GM12878 (cell line): ENCODE measurements around the gene CCDC91.

ENCODE experiments used
- KDM1A ChIP-seq: fragments of 200-600 bp; sonication (generic); IDR thresholded peaks from 2 replicates; pipeline ENCODE4 v1.6.1; 2016; ENCODE audit warnings: borderline replicate concordance
- NRF1 ChIP-seq: conservative IDR thresholded peaks from 2 replicates; pipeline ENCODE4 v1.6.1; 2011; ENCODE audit warnings: mild to moderate bottlenecking, low read depth, low read length, improper control_type of control experiment
- POLR2AphosphoS5 ChIP-seq: IDR thresholded peaks from 2 replicates; pipeline ENCODE4 v1.6.1; 2011; ENCODE audit warnings: mild to moderate bottlenecking, low read length, inconsistent platforms
- RBBP5 ChIP-seq: fragments of 200-600 bp; sonication (generic); conservative IDR thresholded peaks from 2 replicates; pipeline ENCODE4 v1.6.1; 2016
- REST ChIP-seq: IDR thresholded peaks from 2 replicates; pipeline ENCODE4 v1.6.1; 2012; ENCODE audit warnings: mild to moderate bottlenecking, low read depth, low read length
- STAT3 ChIP-seq: IDR thresholded peaks from 2 replicates; pipeline ENCODE4 v1.6.1; 2011; ENCODE audit warnings: low read depth, low read length, improper control_type of control experiment
- SUPT20H ChIP-seq: IDR thresholded peaks from 2 replicates; pipeline ENCODE4 v1.6.1; 2011; ENCODE audit warnings: low read depth, mild to moderate bottlenecking, low read length, moderate library complexity, borderline replicate concordance; ENCODE audit not compliant: control insufficient read depth
- TAF1 ChIP-seq: IDR thresholded peaks from 2 replicates; pipeline ENCODE4 v1.6.1; 2011; ENCODE audit warnings: mild to moderate bottlenecking, low read depth, low read length, borderline replicate concordance
- TCF7 ChIP-seq: IDR thresholded peaks from 2 replicates; pipeline ENCODE4 v1.6.1; 2014; ENCODE audit warnings: antibody characterized with exemption, borderline replicate concordance
- YY1 ChIP-seq: IDR thresholded peaks from 2 replicates; pipeline ENCODE4 v1.6.1; 2011; ENCODE audit warnings: low read depth, mild to moderate bottlenecking, low read length
- ZBTB40 ChIP-seq: fragments of 450-650 bp; IDR thresholded peaks from 2 replicates; pipeline ENCODE4 v1.6.1; 2016; ENCODE audit warnings: mild to moderate bottlenecking, moderate library complexity, borderline replicate concordance
- TF ChIP-seq, protein P1 (sequence below): IDR thresholded peaks from 2 replicates; pipeline ENCODE4 v1.6.1; 2012; ENCODE audit warnings: low read length, inconsistent platforms
- TF ChIP-seq, protein P2 (sequence below), 3 experiments: IDR thresholded peaks in 2 of 3; conservative IDR thresholded peaks in 1 of 3; 2 replicates each; pipeline ENCODE4 v1.5.1; 2011; ENCODE audit warnings: low read depth in 3 of 3, low read length in 3 of 3, mild to moderate bottlenecking in 3 of 3, control low read depth in 2 of 3, moderate library complexity in 2 of 3, inconsistent platforms in 1 of 3, mixed read lengths in 1 of 3; ENCODE audit not compliant: control insufficient read depth in 2 of 3, insufficient read depth in 1 of 3; ENCODE audit errors: extremely low read depth in 1 of 3

GRCh38 chr12:28340261-28341045 lies 150.2 kb downstream of the CCDC91 start:
- no peak for TF ChIP-seq KDM1A
- no peak for TF ChIP-seq STAT3
- TF ChIP-seq, protein P1, sequence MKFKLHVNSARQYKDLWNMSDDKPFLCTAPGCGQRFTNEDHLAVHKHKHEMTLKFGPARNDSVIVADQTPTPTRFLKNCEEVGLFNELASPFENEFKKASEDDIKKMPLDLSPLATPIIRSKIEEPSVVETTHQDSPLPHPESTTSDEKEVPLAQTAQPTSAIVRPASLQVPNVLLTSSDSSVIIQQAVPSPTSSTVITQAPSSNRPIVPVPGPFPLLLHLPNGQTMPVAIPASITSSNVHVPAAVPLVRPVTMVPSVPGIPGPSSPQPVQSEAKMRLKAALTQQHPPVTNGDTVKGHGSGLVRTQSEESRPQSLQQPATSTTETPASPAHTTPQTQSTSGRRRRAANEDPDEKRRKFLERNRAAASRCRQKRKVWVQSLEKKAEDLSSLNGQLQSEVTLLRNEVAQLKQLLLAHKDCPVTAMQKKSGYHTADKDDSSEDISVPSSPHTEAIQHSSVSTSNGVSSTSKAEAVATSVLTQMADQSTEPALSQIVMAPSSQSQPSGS, result no peak
- TF ChIP-seq POLR2AphosphoS5, result no peak
- TF ChIP-seq SUPT20H, result no peak
- no peak for TF ChIP-seq YY1
- TF ChIP-seq, protein P2, sequence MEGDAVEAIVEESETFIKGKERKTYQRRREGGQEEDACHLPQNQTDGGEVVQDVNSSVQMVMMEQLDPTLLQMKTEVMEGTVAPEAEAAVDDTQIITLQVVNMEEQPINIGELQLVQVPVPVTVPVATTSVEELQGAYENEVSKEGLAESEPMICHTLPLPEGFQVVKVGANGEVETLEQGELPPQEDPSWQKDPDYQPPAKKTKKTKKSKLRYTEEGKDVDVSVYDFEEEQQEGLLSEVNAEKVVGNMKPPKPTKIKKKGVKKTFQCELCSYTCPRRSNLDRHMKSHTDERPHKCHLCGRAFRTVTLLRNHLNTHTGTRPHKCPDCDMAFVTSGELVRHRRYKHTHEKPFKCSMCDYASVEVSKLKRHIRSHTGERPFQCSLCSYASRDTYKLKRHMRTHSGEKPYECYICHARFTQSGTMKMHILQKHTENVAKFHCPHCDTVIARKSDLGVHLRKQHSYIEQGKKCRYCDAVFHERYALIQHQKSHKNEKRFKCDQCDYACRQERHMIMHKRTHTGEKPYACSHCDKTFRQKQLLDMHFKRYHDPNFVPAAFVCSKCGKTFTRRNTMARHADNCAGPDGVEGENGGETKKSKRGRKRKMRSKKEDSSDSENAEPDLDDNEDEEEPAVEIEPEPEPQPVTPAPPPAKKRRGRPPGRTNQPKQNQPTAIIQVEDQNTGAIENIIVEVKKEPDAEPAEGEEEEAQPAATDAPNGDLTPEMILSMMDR (IDR thresholded peaks at IDR 0.05 in 2 of 3, conservative IDR thresholded peaks at IDR 0.05 in 1 of 3; ENCODE audit: control insufficient read depth in 2 of 3, extremely low read depth in 1 of 3, insufficient read depth in 1 of 3, low read depth in 3 of 3, low read length in 3 of 3), result no peak
- no peak for TF ChIP-seq REST
- TF ChIP-seq TAF1, result no peak
- TF ChIP-seq NRF1, result no peak
- TF ChIP-seq RBBP5, result no peak
- no peak for TF ChIP-seq TCF7
- no peak for TF ChIP-seq ZBTB40
